Upper lobe of left lung (tissue), 6 donors: ENCODE results near the gene PRR5. TPM values are rescaled to one million over a fixed set of nuclear protein-coding genes. Genes with fewer than 3 reads are reported as not detected.

Experiments
- ATAC-seq, 2 donors: fragments of 200-7000 bp; cut with Tn5 transposase; one replicate each; pipeline ENCODE4 v1.9.1; 2022; ENCODE audit warnings: mild to moderate bottlenecking in 2 of 2, moderate library complexity in 2 of 2; ENCODE audit not compliant: low FRiP score in 2 of 2
- DNase-seq, 2 donors: peaks; one replicate each; pipeline ENCODE4 v3.0.0-alpha.2; 2019 to 2020
- H3K27ac ChIP-seq, 4 donors: fragments of 200-600 bp; sonication (generic); one replicate each; pipeline ENCODE4 v1.5.1; 2016 to 2019
- H3K27me3 ChIP-seq, 4 donors: fragments of 200-600 bp; sonication (generic); one replicate each; pipeline ENCODE4 v1.5.1; 2017 to 2019
- H3K36me3 ChIP-seq, 4 donors: fragments of 200-600 bp; sonication (generic); one replicate each; pipeline ENCODE4 v1.5.1; 2016 to 2019
- H3K4me1 ChIP-seq, 4 donors: fragments of 200-600 bp; sonication (generic); one replicate each; pipeline ENCODE4 v1.5.1; 2018 to 2019
- H3K4me3 ChIP-seq, 4 donors: fragments of 200-600 bp; sonication (generic); one replicate each; pipeline ENCODE4 v1.5.1; 2017 to 2019; ENCODE audit warnings: mild to moderate bottlenecking in 2 of 4, moderate library complexity in 1 of 4
- H3K9me3 ChIP-seq, 4 donors: fragments of 200-600 bp; sonication (generic); one replicate each; pipeline ENCODE4 v1.5.1; 2018 to 2019
- EP300 ChIP-seq, 4 donors: sonication (generic); formaldehyde crosslinking; IDR thresholded peaks; one replicate each; pipeline ENCODE4 v1.5.1; 2017; ENCODE audit warnings: antibody characterized with exemption in 4 of 4, control low read depth in 2 of 4
- POLR2A ChIP-seq, 4 donors: fragments of 450-650 bp; IDR thresholded peaks; one replicate each; pipeline ENCODE4 v1.5.1; 2016 to 2017; ENCODE audit warnings: antibody characterized with exemption in 4 of 4, mild to moderate bottlenecking in 2 of 4
- POLR2AphosphoS5 ChIP-seq, 2 donors: sonication (generic); formaldehyde crosslinking; IDR thresholded peaks; one replicate each; pipeline ENCODE4 v1.5.1; 2017; ENCODE audit warnings: antibody characterized with exemption in 2 of 2
- WGBS, 2 donors: methylation state at CpG; one replicate each; pipeline ENCODE4 v1.1.5; 2017 to 2018; 5-methylcytosine and 5-hydroxymethylcytosine counted together
- total RNA-seq, 6 donors: library from RNA; depleted of rRNA in 4 of 6; stranded (reverse); fragments of >200 nt in 4 of 6; gene quantifications; one replicate each; pipeline versions ENCODE4 v1.1.0 to v1.2.1, GENCODE V29; 2016 to 2021
- TF ChIP-seq, protein P1 (sequence below), 6 experiments: fragments of 450-650 bp in 4 of 6; fragments of 200-600 bp in 2 of 6; sonication (generic) in 2 of 6; IDR thresholded peaks; one replicate each; pipeline ENCODE4 v1.5.1; 2016 to 2019; ENCODE audit warnings: antibody characterized with exemption in 6 of 6
- donor health status: DM: no; HTN: no; CAD: no; lungs with moderate emphysema.
- donor health status: DM: no; HTN: yes; CAD: no; lungs with severe emphysema.

The PRR5 gene
- total RNA-seq, 6 donors from 2014 or later: 13.1 to 68.1 (median 15.8) TPM

DNA sequence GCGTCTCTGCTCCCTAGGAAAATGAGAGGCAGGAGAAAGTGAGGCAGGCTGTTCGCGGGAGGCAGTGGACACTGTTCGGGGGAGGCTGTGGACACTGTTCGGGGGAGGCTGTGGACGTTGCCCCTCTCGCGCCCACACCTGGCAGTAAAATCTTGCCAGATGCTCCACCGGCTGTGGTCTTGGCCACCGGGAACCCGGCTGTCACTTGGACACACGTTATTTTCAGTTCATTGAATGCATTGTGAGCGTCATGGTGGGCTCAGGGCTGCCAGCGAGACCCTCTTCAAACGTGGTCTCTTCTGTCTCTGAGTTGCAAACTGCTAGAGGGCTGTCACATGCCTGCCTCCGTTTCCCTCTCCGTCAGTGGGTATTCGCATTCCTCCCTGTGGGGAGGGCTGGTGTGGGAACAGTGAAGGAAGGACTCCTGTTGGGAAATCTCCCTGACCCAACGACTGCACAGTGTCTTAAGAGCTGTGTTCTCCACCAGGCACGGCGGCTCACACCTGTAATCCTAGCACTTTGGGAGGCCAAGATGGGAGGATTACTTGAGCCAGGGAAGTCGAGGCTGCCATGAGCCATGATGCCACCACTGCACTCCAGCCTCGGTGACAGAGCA lies 1.4 kb downstream of the PRR5 start:
- no peaks in the 10 kb centered on the region for H3K36me3 ChIP-seq
- ATAC-seq (no peak), DNase-seq (no peak)
- TF ChIP-seq POLR2AphosphoS5 (IDR thresholded peaks at IDR 0.05) (no peak), EP300 (IDR thresholded peaks at IDR 0.05) (no peak), POLR2A (IDR thresholded peaks at IDR 0.05) (no peak)
- TF ChIP-seq, protein P1, sequence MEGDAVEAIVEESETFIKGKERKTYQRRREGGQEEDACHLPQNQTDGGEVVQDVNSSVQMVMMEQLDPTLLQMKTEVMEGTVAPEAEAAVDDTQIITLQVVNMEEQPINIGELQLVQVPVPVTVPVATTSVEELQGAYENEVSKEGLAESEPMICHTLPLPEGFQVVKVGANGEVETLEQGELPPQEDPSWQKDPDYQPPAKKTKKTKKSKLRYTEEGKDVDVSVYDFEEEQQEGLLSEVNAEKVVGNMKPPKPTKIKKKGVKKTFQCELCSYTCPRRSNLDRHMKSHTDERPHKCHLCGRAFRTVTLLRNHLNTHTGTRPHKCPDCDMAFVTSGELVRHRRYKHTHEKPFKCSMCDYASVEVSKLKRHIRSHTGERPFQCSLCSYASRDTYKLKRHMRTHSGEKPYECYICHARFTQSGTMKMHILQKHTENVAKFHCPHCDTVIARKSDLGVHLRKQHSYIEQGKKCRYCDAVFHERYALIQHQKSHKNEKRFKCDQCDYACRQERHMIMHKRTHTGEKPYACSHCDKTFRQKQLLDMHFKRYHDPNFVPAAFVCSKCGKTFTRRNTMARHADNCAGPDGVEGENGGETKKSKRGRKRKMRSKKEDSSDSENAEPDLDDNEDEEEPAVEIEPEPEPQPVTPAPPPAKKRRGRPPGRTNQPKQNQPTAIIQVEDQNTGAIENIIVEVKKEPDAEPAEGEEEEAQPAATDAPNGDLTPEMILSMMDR (IDR thresholded peaks at IDR 0.05): no peak
- peak overlapping the region in 3 of 4 donors; percentile 71 to 80 (median 72) for H3K4me3 ChIP-seq
- no peak overlapping the region for H3K27ac ChIP-seq
- H3K27me3 ChIP-seq: no peaks in the 10 kb centered on the region
- WGBS, 2 donors: 49 to 75% methylated on average over 2 to 23 of the region's 23 CpGs
- H3K4me1 ChIP-seq: peaks cover 7 to 25% (median 17%) of the 10 kb centered on the region in 4 donors
- H3K9me3 ChIP-seq: no peaks in the 10 kb centered on the region

DNA sequence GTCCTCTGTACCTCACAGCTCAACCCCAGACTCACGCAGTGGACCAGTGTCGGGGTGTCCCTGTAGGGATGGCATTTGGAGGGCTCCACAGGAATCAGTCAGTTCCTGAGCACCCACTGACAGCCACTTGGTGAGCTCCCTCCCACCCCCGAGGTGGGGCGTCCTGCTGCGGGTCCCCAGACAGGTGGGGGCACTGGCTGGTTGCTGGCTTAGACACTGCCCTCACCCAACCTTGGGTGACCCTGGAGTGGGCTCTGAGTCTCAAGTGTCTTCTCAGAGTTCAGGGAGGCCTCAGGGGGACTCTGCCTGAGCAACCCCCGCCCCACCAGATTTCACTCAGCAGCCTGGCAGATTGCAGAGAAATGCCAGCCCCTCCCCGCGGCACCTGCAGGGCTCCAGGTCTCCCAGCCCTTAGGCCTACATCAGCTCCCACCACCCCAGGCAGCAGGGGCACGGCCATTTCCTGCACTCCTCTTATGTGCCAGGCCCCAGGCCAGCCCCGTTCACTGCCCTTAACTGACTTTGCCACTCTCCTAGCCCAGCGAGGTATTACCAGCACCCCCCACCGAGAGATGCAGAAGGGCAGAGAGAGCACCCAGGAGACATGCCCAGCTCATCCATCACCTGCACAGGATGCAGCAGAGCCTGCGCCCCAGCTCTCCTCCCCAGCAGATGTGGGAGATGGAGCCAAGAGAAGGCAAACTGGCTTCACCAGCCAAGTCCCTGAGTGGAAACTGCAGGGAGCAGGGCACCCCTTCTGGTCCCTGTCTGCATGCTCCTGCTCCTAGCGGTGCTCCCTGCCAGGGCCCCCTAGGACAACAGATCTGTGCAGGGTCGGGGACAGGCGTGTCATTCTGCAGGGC lies 2.4 kb downstream of the PRR5 start:
- DNase-seq (no peak), ATAC-seq (no peak)
- H3K4me3 ChIP-seq: no peak overlapping the region
- 92 to 93% methylated on average over 6 to 16 of the region's 16 CpGs for WGBS, 2 donors
- H3K4me1 ChIP-seq: peaks cover 7 to 25% (median 17%) of the 10 kb centered on the region in 4 donors
- TF ChIP-seq EP300 (IDR thresholded peaks at IDR 0.05) (no peak), POLR2A (IDR thresholded peaks at IDR 0.05) (no peak), POLR2AphosphoS5 (IDR thresholded peaks at IDR 0.05) (no peak)
- H3K9me3 ChIP-seq: no peaks in the 10 kb centered on the region
- no peaks in the 10 kb centered on the region for H3K36me3 ChIP-seq
- no peak overlapping the region for H3K27ac ChIP-seq
- H3K27me3 ChIP-seq: no peaks in the 10 kb centered on the region

DNA sequence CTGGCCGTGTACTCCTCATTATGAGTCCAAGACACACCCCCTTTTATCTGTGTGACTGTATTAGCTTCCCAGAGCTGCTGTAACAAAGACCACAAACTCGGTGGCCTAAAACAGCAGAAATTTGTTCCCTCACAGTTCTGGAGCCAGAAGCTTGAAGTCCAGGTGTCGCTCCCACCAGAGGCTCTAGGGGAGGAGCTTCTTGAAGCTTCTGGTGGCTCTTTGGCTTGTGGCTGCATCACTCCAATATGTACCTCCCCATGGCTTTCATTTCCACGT lies 3.0 kb downstream of the PRR5 start:
- H3K4me1 ChIP-seq: peaks cover 7 to 25% (median 17%) of the 10 kb centered on the region in 4 donors
- no peak for TF ChIP-seq POLR2AphosphoS5 (IDR thresholded peaks at IDR 0.05)
- TF ChIP-seq EP300 (IDR thresholded peaks at IDR 0.05): no peak
- no peak for TF ChIP-seq POLR2A (IDR thresholded peaks at IDR 0.05)
- TF ChIP-seq, protein P1 (IDR thresholded peaks at IDR 0.05): no peak
- ATAC-seq: no peak
- H3K36me3 ChIP-seq: no peaks in the 10 kb centered on the region
- no peaks in the 10 kb centered on the region for H3K27me3 ChIP-seq
- DNase-seq: no peak
- H3K9me3 ChIP-seq: no peaks in the 10 kb centered on the region
- H3K4me3 ChIP-seq: no peak overlapping the region
- 89 to 98% methylated on average over 3 to 4 of the region's 4 CpGs for WGBS, 2 donors
- H3K27ac ChIP-seq: no peak overlapping the region

DNA sequence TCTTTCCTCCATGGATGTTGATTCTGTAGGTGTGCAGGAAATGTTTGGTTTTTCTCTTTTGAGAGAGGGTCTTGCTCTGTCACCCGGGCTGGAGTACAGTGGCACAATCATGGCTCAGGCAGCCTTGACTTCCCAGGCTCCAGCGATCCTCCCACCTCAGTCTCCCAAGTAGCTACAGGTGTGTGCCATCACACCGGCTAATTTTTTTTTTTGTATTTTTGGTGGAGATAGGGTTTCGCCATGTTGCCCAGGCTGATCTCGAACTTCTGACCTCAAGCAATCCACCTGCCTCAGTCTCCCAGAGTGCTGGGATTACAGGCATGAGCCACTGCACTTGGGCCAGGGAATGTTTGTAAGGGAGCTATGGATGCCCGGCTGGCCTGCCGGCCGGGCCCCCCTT lies 4.5 kb downstream of the PRR5 start:
- DNase-seq (no peak), ATAC-seq (no peak)
- TF ChIP-seq, protein P1 (IDR thresholded peaks at IDR 0.05): no peak
- TF ChIP-seq POLR2AphosphoS5 (IDR thresholded peaks at IDR 0.05) (no peak), EP300 (IDR thresholded peaks at IDR 0.05) (no peak), POLR2A (IDR thresholded peaks at IDR 0.05) (no peak)
- 77 to 100% methylated on average over 5 to 7 of the region's 8 CpGs for WGBS, 2 donors
- no peaks in the 10 kb centered on the region for H3K36me3 ChIP-seq
- H3K27ac ChIP-seq: no peak overlapping the region
- peaks cover 7 to 37% (median 18%) of the 10 kb centered on the region in 4 donors for H3K4me1 ChIP-seq
- no peaks in the 10 kb centered on the region for H3K27me3 ChIP-seq
- no peaks in the 10 kb centered on the region for H3K9me3 ChIP-seq
- no peak overlapping the region for H3K4me3 ChIP-seq

DNA sequence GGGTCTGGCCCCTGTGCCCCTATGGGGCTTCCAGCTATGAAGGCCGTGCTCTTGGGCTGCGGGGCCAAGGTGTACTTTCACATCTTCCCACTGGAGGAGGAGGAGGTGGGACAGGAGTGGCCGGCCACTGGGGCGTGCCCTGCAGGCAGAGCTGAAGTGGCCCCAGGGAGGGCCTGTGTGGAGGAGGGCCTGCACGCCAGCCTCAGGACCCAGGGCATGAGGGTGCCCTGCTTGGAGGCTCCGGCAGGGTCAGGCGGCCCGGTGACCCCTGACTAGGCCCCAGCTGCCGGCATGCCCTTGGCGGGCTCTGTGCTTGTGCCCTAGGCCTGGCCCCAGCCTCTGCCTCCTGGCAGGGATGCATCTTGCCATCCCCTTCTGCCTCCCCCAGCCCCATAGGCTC lies 5.2 kb downstream of the PRR5 start:
- ATAC-seq (no peak), DNase-seq (no peak)
- no peak overlapping the region for H3K27ac ChIP-seq
- TF ChIP-seq POLR2AphosphoS5 (IDR thresholded peaks at IDR 0.05): no peak
- no peak for TF ChIP-seq EP300 (IDR thresholded peaks at IDR 0.05)
- no peak for TF ChIP-seq POLR2A (IDR thresholded peaks at IDR 0.05)
- TF ChIP-seq, protein P1 (IDR thresholded peaks at IDR 0.05): no peak
- no peaks in the 10 kb centered on the region for H3K9me3 ChIP-seq
- 80 to 85% methylated on average over 1 to 10 of the region's 10 CpGs for WGBS, 2 donors
- H3K4me1 ChIP-seq: peaks cover 6 to 32% (median 15%) of the 10 kb centered on the region in 4 donors
- no peak overlapping the region for H3K4me3 ChIP-seq
- no peaks in the 10 kb centered on the region for H3K27me3 ChIP-seq
- H3K36me3 ChIP-seq: no peaks in the 10 kb centered on the region
